Tibial nerve (tissue), 4 donors: ENCODE measurements around the gene C1R.

Experiments
- CTCF ChIP-seq, 5 experiments: fragments of 200-600 bp in 3 of 5; fragments of 450-650 bp in 2 of 5; sonication (generic) in 3 of 5; IDR thresholded peaks; one replicate each; pipeline ENCODE4 v1.5.1; 2016 to 2019; ENCODE audit warnings: antibody characterized with exemption in 5 of 5, mild to moderate bottlenecking in 3 of 5, moderate library complexity in 2 of 5
- EP300 ChIP-seq, 2 donors: sonication (generic); formaldehyde crosslinking; IDR thresholded peaks; one replicate each; pipeline ENCODE4 v1.6.1; 2017; ENCODE audit warnings: antibody characterized with exemption in 2 of 2, mild to moderate bottlenecking in 1 of 2
- POLR2A ChIP-seq, 2 donors: fragments of 450-650 bp; IDR thresholded peaks; one replicate each; pipeline ENCODE4 v1.6.1; 2017; ENCODE audit warnings: antibody characterized with exemption in 2 of 2, mild to moderate bottlenecking in 2 of 2, moderate library complexity in 2 of 2

DNA sequence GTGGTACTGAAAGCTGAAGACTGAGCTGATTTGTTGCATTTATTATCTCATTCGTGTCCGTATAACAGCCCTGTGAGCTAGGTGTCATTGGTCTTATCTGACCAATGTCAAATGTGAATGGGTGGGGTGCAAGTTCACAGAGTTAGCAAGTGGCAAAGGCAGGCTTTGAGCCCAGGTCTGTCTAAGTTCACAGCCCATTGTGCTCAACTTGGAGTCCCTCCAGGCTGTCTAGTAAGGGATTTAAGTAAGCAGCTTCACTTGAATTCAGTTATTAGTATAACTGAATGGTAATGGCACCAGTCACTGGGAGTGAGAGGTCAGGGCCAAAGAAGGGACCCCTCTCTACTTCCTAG, 23.3 kb downstream of the C1R start:
- TF ChIP-seq EP300 (IDR thresholded peaks at IDR 0.05) (no peak), CTCF (IDR thresholded peaks at IDR 0.05) (no peak), POLR2A (IDR thresholded peaks at IDR 0.05) (no peak)
